ENCODE results near the gene ACSL4.

- TF ChIP-seq CTCF (IDR thresholded peaks at IDR 0.05; ENCODE audit: low read depth, low read length, poor library complexity, severe bottlenecking) (no peak), EZH2phosphoT487 (IDR thresholded peaks at IDR 0.05; ENCODE audit: borderline replicate concordance, low read length) (no peak)
These were observed 53.2 kb downstream of the ACSL4 start for GRCh38 chrX:109679820-109680219.

Measured in DOHH2 (cell line).